ENCODE measurements around the gene NRARP.

Gene NRARP

GRCh38 chr9:137255448-137256114, 46.5 kb downstream of the NRARP start:
- DNase-seq = no peak

- peak; percentile 95 for DNase-seq
Measured at GRCh38 chr9:137254624-137255447, 47.2 kb downstream of the NRARP start, which contains the start of gene NELFB. Gene NELFB, plus strand, starts transcription at chr9:137255327.

GRCh38 chr9:137253717-137254623, 48.1 kb downstream of the NRARP start:
- DNase-seq = no peak

GRCh38 chr9:137252555-137253506, 49.2 kb downstream of the NRARP start:
- no peak for DNase-seq

- no peak for DNase-seq
Measured at GRCh38 chr9:137251490-137252268, 50.4 kb downstream of the NRARP start.

GRCh38 chr9:137251194-137251461, 50.9 kb downstream of the NRARP start, which contains the start of gene STPG3:
Gene STPG3, plus strand, starts transcription at chr9:137251286. Its CDS starts 1 bp downstream, at chr9:137251287.
- no peak for DNase-seq

GRCh38 chr9:137250329-137251193, 51.5 kb downstream of the NRARP start:
- DNase-seq = no peak

All from activated naive CD4-positive, alpha-beta T cell treated with anti-CD3 and anti-CD28 coated beads, Interleukin-2, amount 50 U/mL, for 16 hours (primary cell).